Inflammatory macrophage treated with lipopolysaccharide for 1 hour (primary cell): Measurements from ENCODE around the gene VEZT.
"Not testable (repeated sequence)": the region's sequence is repeated elsewhere in the genome, so short reads cannot be mapped to it uniquely, and the experiment has no call there.

ENCODE experiments used
- DNase-seq, 2 donors: peaks; one replicate each; pipeline ENCODE4 v3.0.0-alpha.2; 2020 to 2022

VEZT gene

GRCh38 chr12:95224202-95225170, 6.9 kb downstream of the VEZT start:
- no peak for DNase-seq

- DNase-seq: no peak
Observed at GRCh38 chr12:95225645-95226212, 8.1 kb downstream of the VEZT start.

DNA sequence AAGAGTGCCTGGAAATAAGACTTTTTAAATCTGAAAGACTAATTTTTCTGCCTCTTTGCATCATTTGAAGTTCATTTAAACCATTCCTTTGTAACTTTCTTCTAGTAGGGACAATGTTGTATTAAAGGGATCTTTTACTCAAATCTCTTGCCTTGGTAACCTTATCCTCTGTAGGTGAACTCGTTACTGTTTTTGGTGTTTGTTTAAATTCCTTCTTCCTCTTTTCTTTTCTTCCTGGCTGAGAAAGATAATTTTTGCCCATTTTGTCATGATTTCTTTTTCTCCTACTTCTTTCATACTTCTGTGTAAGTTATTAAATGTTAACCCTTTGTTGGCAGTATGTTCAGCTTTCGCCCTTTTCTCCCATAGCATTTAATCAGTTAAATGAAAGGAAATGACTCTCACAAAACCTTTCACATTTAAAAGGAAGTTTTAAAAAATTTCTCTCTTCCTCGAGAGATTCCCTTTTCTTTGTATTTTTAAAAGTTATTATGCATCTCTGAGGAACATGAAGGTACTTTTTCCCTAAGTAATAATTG, 10.3 kb downstream of the VEZT start:
- DNase-seq: no peak

GRCh38 chr12:95228617-95229016, 11.0 kb downstream of the VEZT start:
- DNase-seq: no peak

DNA sequence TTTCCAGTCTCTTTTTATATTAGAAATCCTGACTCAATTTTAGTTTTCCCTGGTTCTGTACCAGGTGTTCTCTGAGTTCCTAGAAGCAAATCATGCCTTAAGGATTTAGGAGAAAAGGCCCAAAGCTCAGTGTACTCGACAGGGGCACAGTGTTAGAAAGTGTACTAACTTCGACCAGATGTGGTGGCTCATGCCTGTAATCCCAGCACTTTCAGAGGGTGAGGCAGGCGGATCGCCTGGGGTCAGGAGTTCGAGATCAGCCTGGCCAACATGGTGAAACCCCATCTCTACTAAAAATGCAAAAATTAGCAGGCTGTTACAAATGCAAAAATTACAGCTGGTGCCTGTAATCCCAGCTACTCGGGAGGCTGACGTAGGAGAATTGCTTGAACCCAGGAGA, 12.0 kb downstream of the VEZT start:
- no peak for DNase-seq

DNA sequence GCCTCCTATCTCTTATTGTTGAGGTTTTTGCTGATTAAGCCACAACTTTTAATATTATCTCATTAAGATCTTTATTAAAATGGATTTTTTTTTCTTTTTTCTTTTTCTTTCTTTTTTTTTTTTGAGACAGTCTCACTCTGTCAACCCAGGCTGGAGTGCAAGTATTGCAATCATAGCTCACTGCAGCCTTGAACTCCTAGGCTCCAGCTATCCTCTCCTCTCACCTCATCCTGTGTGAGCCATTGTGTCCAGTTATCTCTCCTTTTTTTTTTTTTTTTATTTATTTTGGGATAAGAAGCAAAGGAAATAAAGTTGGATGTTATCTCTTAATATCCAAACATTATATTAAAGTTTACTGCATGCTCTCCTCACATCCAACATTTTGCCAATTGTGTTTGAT, 12.7 kb downstream of the VEZT start:
- DNase-seq: no peak

DNA sequence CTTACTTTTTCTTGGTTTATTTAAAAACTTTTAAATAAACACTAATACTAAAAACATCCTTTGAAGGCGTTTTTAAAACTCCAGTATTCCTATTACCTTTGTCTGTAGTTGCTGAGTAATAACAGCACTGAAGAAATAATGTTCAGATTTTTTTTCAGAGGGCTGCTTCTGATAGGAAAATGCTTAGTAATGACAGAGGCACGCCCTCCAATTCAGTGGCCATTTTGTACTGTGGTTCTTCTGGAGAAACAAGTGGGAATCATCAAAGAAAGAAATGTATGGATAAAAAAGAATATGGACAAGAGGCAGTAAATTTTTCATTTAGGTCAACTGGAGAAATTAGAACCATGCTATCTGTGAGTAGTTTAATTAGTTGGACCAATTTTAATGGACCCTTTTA, 13.6 kb downstream of the VEZT start:
- DNase-seq: no peak

DNA sequence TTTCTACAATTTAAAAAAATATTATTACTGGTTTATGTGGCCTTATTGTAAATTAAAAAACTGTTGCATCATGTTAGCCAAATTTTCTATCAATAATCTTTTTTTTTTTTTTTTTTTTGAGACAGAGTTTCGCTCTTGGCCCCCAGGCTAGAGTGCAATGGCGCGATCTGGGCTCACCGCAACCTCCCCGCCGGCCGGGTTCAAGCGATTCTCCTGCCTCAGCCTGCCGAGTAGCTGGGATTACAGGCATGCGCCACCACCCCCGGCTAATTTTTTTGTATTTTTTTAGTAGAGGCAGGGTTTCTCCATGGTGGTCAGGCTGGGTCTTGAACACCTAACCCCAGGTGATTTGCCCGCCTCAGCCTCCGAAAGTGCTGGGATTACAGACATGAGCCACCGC, 16.6 kb downstream of the VEZT start:
- DNase-seq: not testable (repeated sequence)

DNA sequence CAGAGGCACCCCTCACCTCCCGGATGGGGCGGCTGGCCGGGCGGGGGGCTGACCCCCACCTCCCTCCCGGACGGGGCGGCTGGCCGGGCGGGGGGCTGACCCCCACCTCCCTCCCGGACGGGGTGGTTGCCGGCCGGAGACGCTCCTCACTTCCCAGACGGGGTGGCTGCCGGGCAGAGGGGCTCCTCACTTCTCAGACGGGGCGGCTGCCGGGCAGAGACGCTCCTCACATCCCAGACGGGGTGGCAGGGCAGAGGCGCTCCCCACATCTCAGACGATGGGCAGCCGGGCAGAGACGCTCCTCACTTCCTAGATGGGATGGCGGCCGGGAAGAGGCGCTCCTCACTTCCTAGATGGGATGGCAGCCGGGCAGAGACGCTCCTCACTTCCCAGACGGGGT, 18.0 kb downstream of the VEZT start:
- DNase-seq: not testable (repeated sequence)

- DNase-seq: no peak
Observed at GRCh38 chr12:95237315-95237714, 19.7 kb downstream of the VEZT start.

DNA sequence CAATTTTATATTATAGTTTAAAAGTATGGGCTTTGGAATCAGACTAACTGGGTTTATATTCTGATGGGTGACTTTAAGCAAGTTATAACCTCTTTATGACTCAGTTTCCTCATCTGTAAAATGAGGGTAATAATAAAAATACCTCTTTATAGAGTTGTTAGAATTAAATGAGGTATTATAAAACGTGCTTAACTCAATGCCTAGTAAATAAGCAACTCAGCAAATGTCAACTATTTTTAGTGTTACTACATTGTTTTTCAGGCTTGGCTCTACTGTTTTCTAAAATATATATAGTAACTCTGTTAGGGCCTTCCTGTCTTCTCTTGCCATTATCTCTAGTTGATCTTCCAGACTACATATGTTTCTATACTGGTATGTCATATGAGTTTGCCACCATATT, 20.5 kb downstream of the VEZT start:
- DNase-seq: no peak

GRCh38 chr12:95239216-95239615, 21.6 kb downstream of the VEZT start:
- DNase-seq: no peak

GRCh38 chr12:95239835-95240234, 22.2 kb downstream of the VEZT start:
- not testable (repeated sequence) for DNase-seq

DNA sequence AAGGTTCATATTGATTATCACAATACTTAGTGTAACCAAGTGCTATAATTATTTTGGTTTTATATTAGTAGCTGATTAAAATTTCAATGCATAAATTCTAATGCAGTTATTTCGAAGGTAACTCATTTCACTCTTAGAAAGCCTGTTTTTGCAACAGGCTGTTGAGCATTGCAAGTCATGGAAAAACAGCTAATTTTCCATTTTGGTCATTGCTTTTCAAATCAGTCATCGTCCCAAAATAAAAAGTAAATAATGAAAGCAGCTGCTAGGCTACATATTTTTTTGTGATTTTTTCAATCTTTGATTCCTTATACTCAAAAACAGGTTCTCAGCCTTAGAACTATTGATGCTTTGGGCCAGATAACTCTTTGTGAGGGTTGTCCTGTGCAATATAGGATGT, 22.9 kb downstream of the VEZT start:
- no peak for DNase-seq

DNA sequence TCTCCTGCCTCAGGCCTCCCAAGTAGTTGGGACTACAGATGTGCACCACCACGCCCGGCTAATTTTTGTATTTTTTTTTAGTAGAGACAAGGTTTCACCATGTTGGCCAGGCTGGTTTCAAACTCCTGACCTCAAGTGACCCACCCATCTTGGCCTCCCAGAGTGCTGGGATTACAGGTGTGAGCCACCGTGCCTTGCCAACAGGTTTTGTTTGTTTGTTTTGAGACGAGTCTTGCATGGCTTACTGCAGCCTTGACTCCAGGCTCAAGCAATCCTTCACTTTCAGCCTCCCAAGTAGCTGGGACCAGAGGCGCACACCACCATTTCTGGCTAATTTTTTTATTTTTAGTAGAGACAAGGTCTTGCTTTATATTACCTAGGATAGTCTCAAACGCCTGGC, 23.5 kb downstream of the VEZT start:
- not testable (repeated sequence) for DNase-seq

DNA sequence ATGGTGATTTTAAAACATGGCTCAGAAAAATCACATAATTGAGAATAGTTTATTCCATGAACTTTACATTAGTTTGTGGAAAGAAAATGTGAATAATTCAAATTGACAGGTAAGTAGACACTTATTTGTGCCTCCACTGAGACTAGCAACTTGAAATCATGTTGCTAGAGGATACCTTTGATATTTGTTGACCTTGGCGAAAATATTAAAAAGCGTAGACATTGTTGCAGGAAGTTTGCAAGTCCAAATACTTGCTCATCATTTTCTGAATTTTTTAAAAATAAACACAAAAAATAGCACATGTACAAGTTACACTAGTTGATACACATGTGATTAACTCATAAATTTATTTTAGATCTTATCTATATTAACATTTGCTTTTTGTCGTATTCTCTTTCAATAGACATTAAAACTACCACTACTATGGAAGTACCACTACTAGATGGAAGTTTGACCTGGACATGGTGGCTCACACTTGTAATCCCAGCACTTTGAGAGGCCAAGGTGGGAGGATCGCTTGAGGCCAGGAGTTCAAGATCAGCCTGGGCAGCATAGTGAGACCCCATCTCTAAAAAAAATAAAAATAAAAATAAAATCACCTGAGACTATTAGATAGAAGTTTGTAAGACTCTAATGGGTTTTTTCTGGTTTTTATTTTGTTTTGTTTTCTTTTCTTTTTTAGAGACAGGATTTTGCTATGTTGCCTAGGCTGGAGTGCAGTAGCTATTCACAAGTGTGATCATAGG, 24.3 kb downstream of the VEZT start:
- DNase-seq: no peak

- no peak for DNase-seq
Observed at GRCh38 chr12:95243497-95244183, 26.0 kb downstream of the VEZT start.

GRCh38 chr12:95244350-95244749, 26.7 kb downstream of the VEZT start:
- DNase-seq: no peak

DNA sequence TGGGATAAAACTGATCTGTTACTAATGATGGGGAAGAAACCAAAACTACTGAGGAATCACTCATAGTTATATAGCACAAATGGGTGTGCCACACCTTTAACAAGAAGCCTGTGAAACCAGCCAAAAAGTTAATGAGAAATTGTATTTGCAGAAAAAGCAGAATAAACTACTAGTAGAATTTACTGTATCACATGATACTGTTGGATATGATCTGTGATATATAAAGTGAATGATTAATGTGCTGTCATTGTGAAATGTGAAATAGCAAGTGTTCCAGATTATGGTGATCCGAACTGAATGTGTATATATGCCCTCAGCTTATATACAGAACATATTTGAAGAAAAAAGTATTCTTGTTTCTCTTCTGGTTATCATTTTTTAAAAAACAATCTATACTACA, 30.5 kb downstream of the VEZT start:
- DNase-seq: no peak

DNA sequence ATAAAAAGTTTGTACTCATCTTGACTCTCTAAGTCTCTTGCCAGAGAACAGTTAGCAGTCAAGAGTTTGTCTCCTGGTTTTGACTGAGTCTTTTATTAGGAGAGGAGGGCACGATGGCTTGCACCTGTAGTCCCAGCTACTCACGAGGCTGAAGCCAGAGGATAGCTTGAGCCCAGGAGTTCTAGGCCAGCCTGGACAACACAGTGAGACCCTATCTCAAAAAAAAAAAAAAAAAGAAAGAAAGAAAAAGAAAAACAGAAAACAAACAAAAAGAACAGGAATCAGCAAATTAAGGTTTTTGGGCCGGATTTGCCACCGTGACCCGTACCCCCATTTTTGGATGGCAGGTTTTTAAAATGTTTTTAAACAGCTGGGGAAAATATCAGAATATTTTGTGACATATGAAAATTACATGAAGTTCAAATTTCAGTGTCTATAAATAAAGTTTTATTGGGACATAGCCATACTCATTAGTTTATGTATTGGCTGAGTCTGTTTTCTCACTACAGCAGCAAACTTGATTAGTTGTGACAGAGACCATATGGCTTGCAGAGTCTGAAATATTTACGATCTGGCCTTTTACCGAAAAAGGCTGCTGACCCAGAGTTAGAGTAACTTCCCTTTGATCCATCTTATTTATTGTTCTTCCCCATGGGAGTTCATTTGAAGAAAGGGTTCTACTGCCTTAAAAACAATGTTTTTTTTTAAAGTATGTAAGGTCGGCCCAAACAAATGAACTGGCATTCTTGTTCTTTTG, 31.2 kb downstream of the VEZT start:
- no peak for DNase-seq

DNA sequence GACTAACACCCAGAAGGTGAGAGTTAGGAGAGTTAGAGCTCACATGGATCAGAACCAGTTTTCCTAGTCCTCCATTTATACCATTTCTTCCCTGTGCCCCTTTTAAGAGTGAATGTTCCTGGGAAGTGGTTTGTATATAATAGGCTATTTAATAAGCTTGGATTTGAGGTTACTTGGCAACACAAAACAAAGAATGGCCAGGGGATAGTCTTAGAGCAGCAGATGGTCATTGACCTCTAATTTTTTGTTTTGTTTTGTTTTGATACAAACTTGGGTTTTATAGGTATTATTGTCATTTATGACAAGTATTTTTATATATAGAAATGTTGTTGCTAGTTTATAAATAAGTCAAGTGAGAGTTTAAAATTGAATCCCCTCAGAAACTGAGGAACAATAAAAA, 35.8 kb downstream of the VEZT start:
- DNase-seq: no peak

GRCh38 chr12:95257541-95257940, 39.9 kb downstream of the VEZT start:
- DNase-seq: no peak
